Lung (tissue), 12 donors: ENCODE measurements around the gene RBM4. TPM values are rescaled to one million over a fixed set of nuclear protein-coding genes. Genes with fewer than 3 reads are reported as not detected.

Source experiments
- ATAC-seq: fragments of 200-7000 bp; cut with Tn5 transposase; one replicate; pipeline ENCODE4 v1.9.1; 2020; ENCODE audit warnings: moderate number of reproducible peaks; ENCODE audit not compliant: insufficient read depth, low FRiP score
- DNase-seq, 3 donors: peaks; one replicate each; pipeline ENCODE4 v3.0.0-alpha.2; 2013 to 2017
- H3K27ac ChIP-seq, 2 donors: one replicate each; pipeline ENCODE4 v1.5.1; 2013; ENCODE audit warnings: mild to moderate bottlenecking in 2 of 2, moderate library complexity in 2 of 2, control low read depth in 1 of 2, inconsistent platforms in 1 of 2, low read depth in 1 of 2, low read length in 1 of 2
- H3K27me3 ChIP-seq, 3 donors: one replicate each; pipeline ENCODE4 v1.5.1; 2013; ENCODE audit warnings: low read length in 2 of 3; ENCODE audit not compliant: control insufficient read depth in 3 of 3, insufficient read depth in 3 of 3
- H3K36me3 ChIP-seq, 4 donors: one replicate each; pipeline ENCODE4 v1.5.1; 2013; ENCODE audit warnings: low read length in 4 of 4, mild to moderate bottlenecking in 1 of 4, moderate library complexity in 1 of 4; ENCODE audit not compliant: control insufficient read depth in 4 of 4, insufficient read depth in 4 of 4
- H3K4me1 ChIP-seq, 5 donors: one replicate each; pipeline ENCODE4 v1.5.1; 2013; ENCODE audit warnings: low read length in 5 of 5, mild to moderate bottlenecking in 2 of 5, moderate library complexity in 1 of 5; ENCODE audit not compliant: control insufficient read depth in 5 of 5, insufficient read depth in 5 of 5
- H3K4me3 ChIP-seq: one replicate; pipeline ENCODE4 v1.5.1; 2013; ENCODE audit warnings: mild to moderate bottlenecking, control low read depth, moderate library complexity
- H3K9ac ChIP-seq, 2 donors: one replicate each; pipeline ENCODE4 v1.5.1; 2013; ENCODE audit warnings: low read length in 2 of 2, control low read depth in 1 of 2; ENCODE audit not compliant: insufficient read depth in 1 of 2
- H3K9me3 ChIP-seq, 4 donors: one replicate each; pipeline ENCODE4 v1.5.1; 2013; ENCODE audit warnings: low read length in 3 of 4, mild to moderate bottlenecking in 1 of 4, moderate library complexity in 1 of 4; ENCODE audit not compliant: control insufficient read depth in 4 of 4, insufficient read depth in 3 of 4
- CTCF ChIP-seq: IDR thresholded peaks from 2 replicates; pipeline ENCODE4 v1.5.1; 2012; ENCODE audit warnings: mild to moderate bottlenecking; ENCODE audit errors: control extremely low read depth, extremely low read depth
- WGBS, 2 donors: extraction: QIAGEN DNeasy Blood & Tissue Kit; methylation state at CpG; one replicate each; pipeline ENCODE4 v1.1.7; 2013; 5-methylcytosine and 5-hydroxymethylcytosine counted together
- polyA plus RNA-seq, 2 donors: library from polyadenylated mRNA; stranded (reverse); fragments of 200-250 nt; gene quantifications; one replicate each; pipeline ENCODE4 v1.2.1, GENCODE V29; 2013
- total RNA-seq, 2 donors: library from RNA; depleted of rRNA in 1 of 2; stranded (reverse); fragments of >200 nt in 1 of 2; gene quantifications; one replicate each; pipeline ENCODE4 v1.2.1, GENCODE V29; 2014 to 2021
- donor health status: control.
- donor health status: control.
- donor health status: Bipolar disorder and iron deficiency.
- donor health status: healthy.
- donor health status: DM: yes; HTN: yes; CAD: no.

The RBM4 gene
- total and polyA plus RNA-seq, 4 donors, result 77.2 to 153 (median 101) TPM

DNA sequence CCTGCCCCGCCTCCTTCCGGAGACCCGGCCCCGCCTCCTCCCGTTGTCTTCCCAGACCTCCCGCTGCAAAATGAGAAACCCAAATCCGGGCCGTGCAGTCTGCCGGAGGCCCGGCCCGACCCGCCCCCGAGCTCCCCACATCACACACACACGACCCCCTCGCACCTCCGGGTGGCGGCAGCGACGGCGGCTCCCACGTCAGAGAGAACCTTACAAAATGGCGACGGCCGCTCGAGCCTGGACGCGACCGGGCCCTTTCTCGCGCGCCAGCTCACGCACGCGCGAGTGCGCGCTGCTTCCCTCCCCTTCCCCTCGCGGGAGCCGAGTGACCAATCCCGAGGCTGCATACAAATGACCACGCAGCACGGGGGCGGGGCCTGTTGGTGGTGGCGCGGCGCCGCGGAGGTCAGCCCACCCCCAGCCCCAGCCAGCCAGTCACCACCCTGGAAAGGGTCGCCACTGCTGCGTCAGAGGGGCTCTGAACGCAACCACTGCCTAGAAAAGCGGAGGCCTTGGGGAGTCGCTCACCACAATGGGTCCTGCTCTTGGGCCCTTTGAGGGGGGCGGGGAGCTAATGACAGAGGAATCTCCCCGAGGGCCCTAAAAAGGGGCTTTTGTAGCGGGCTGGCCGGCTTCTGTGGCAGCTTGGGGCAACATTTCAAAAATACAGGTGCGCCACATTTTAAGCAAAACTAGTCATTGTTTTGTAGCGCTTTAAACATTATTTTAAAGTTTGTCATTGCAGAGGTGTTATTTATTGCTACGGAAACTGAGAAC is 39.3 kb downstream of the RBM4 start, which contains the start of gene RBM4B:
RBM4B (minus strand) TSS at position 289 of the 777 bp plus-strand sequence. CDS start 808 bp downstream, outside the sequence.
- peaks cover 0 to 6% (median 3%) of the 10 kb centered on the region in 4 donors for H3K36me3 ChIP-seq
- peak within 1 kb of the TSS; percentile 76 for H3K4me3 ChIP-seq
- no peak for TF ChIP-seq CTCF
- ATAC-seq (peak; percentile 96), DNase-seq (peak; percentile 98)
- H3K27ac ChIP-seq, result peak within 1 kb of the TSS; percentile 89 to 93
- peak within 1 kb of the TSS; percentile 76 to 89 for H3K9ac ChIP-seq
- 0 to 1% methylated on average over 61 of the region's 61 CpGs for WGBS, 2 donors
- H3K9me3 ChIP-seq, result no peaks in the 10 kb centered on the region
- H3K4me1 ChIP-seq, result peaks cover 0 to 30% (median 11%) of the 10 kb centered on the region in 5 donors
- no peaks in the 10 kb centered on the region for H3K27me3 ChIP-seq

- no peaks in the 10 kb centered on the region for H3K27me3 ChIP-seq
- TF ChIP-seq CTCF, result no peak
- no peak overlapping the region for H3K27ac ChIP-seq
- peaks cover 0 to 13% (median 4%) of the 10 kb centered on the region in 5 donors for H3K4me1 ChIP-seq
- H3K4me3 ChIP-seq, result no peak overlapping the region
- no peak for DNase-seq
- H3K9ac ChIP-seq, result no peak overlapping the region
- no peak for ATAC-seq
- peaks cover 0 to 5% (median 0%) of the 10 kb centered on the region in 4 donors for H3K36me3 ChIP-seq
- no peaks in the 10 kb centered on the region for H3K9me3 ChIP-seq
- 92 to 96% methylated on average over 7 of the region's 7 CpGs for WGBS, 2 donors
Measured at GRCh38 chr11:66680966-66681645, 42.6 kb downstream of the RBM4 start.

GRCh38 chr11:66683877-66684276 is 45.4 kb downstream of the RBM4 start:
- Histone ChIP-seq H3K4me3 (no peak overlapping the region), H3K9me3 (no peaks in the 10 kb centered on the region), H3K4me1 (peaks cover 0 to under 1% (median 0%) of the 10 kb centered on the region in 5 donors), H3K27me3 (no peaks in the 10 kb centered on the region), H3K9ac (no peak overlapping the region), H3K27ac (no peak overlapping the region), H3K36me3 (no peaks in the 10 kb centered on the region)
- no peak for ATAC-seq
- 80 to 84% methylated on average over 8 of the region's 8 CpGs for WGBS, 2 donors
- no peak for DNase-seq
- TF ChIP-seq CTCF, result no peak
